ENCODE results near the gene CASZ1.
A peak's percentile ranks its signal among the peaks of the same experiment; 100 is the strongest.

The CASZ1 gene

GRCh38 chr1:10699470-10699835 lies 97.0 kb downstream of the CASZ1 start:
- TF ChIP-seq, protein P1, sequence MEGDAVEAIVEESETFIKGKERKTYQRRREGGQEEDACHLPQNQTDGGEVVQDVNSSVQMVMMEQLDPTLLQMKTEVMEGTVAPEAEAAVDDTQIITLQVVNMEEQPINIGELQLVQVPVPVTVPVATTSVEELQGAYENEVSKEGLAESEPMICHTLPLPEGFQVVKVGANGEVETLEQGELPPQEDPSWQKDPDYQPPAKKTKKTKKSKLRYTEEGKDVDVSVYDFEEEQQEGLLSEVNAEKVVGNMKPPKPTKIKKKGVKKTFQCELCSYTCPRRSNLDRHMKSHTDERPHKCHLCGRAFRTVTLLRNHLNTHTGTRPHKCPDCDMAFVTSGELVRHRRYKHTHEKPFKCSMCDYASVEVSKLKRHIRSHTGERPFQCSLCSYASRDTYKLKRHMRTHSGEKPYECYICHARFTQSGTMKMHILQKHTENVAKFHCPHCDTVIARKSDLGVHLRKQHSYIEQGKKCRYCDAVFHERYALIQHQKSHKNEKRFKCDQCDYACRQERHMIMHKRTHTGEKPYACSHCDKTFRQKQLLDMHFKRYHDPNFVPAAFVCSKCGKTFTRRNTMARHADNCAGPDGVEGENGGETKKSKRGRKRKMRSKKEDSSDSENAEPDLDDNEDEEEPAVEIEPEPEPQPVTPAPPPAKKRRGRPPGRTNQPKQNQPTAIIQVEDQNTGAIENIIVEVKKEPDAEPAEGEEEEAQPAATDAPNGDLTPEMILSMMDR (IDR thresholded peaks at IDR 0.05; ENCODE audit: low read depth, low read length): no peak
- H3K4me3 ChIP-seq (ENCODE audit: low read depth, low read length): no peak overlapping the region

DNA sequence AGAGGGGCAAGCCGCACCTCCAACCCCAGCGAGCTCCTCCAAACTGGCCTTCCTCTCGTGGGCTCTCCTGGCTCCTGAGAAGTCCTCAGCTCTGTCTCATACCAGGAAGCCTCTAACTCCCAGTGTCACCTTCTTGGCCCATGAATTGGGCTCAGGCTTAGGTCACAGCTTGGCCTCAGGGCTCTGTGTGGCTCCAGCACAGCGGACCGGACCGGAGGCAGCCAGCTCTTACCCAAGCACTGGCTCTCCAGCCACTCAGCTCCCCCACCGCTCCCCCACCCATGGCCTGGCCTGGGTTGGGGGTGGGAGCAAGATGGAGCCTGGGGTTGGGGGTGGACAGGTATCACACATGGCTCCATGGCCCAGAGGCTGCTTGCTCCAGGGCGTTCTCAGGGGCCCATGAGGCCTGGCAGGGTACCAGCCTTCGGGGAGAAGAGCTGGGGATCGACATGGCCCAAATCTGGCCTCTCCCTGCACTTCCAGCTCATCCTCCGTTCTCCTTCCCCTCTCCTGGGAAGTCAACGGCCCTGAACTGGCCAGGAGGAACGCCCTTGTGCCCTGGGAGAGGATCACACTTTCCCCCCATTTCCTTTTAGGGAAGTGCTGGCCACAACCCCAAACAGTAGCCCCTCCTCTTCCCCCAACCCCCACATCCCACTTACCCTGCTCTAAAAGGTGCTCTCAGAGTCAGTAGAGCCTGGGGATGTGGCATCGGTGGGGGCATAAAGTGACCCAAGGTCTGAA lies 97.5 kb downstream of the CASZ1 start:
- TF ChIP-seq, protein P1 (IDR thresholded peaks at IDR 0.05; ENCODE audit: low read depth, low read length): no peak
- H3K4me3 ChIP-seq (ENCODE audit: low read depth, low read length): no peak overlapping the region

DNA sequence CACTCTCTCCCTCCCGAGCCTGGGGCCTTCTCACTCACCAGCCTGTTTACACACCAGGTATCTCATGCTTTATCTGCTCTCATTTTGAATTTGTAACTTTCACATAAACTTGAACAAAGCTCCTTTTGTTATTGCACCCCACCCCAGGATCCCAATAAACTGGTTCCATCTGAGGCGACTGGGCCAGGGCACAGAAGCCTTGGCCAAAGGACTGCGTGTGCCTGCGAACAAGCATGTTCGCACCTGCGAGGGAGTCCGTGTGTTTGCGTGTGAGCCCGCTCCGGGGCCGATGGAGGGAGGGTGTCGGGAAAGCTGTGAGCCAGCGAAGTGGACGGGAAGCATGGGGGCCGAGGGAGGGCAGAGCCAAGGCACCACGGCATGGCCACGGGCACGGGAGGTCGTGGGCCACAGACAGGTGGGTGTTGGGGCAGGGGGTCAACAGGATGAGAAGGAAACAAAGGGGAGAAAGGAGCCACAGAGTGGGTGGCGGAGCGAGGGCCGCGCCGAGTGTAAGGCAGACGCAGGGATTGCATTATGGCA lies 98.8 kb downstream of the CASZ1 start:
- TF ChIP-seq, protein P1 (IDR thresholded peaks at IDR 0.05; ENCODE audit: low read depth, low read length): no peak
- no peak overlapping the region for H3K4me3 ChIP-seq (ENCODE audit: low read depth, low read length)

DNA sequence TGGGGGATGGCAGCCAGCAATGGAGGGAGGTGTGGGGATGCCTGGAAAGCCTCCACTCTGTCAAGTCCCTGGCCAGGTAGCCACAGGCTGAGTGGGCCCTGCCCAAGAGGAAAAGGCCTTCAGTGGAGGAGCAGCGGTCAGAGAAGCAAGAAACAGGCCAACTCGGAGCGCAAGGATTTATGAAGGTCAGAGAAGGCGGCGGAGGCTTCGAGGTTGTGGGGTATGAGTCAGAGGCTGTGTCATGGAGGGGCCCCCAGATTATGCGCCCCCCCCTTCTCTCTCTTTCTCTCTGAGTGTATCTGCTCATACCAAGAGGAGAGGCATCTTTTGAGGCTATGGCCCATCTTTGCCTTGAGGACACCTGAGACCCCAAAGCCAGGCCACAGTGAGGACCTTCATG lies 99.5 kb downstream of the CASZ1 start:
- TF ChIP-seq, protein P1 (IDR thresholded peaks at IDR 0.05; ENCODE audit: low read depth, low read length): no peak

GRCh38 chr1:10694633-10695627 lies 101.5 kb downstream of the CASZ1 start:
- TF ChIP-seq, protein P1 (IDR thresholded peaks at IDR 0.05; ENCODE audit: low read depth, low read length): no peak
- 0 out of 2 replicates have a peak overlapping the region, but pooled peaks have one; percentile 17 for H3K4me3 ChIP-seq (ENCODE audit: low read depth, low read length)

More for the DNA sequence above, 99.5 kb downstream of the CASZ1 start:
- no peak overlapping the region for H3K4me3 ChIP-seq (ENCODE audit: low read depth, low read length)

DNA sequence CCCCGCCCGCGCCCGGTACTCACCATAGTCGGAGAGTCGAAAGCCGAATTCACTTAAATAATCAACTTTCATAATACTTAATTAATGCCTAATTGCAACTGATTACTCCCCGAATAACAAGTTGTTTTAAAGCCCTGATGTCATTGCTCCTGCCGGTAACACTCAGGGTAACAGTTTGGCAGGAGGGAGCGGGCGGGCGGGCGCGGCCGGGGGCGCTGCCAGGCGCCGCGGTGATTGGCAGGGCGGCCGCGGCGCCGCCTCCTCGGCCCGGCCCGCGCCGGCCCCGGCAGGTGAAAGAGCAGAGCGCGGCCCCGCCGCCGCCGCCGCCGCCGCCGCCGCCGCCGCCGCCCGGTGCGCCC lies 102.2 kb downstream of the CASZ1 start:
- TF ChIP-seq, protein P1 (IDR thresholded peaks at IDR 0.05; ENCODE audit: low read depth, low read length): no peak
- H3K4me3 ChIP-seq (ENCODE audit: low read depth, low read length): peak overlapping the region; percentile 59
